NCI-H2196 (cell line): ENCODE data around the gene DYTN.
"Not testable (repeated sequence)": the region's sequence is repeated elsewhere in the genome, so short reads cannot be mapped to it uniquely, and the experiment has no call there.

ENCODE experiments used
- DNase-seq: peaks from one replicate; lab custom pipeline; 2025; ENCODE audit not compliant: unreplicated experiment; lab: John Stamatoyannopoulos, UW

Gene DYTN, protein sequence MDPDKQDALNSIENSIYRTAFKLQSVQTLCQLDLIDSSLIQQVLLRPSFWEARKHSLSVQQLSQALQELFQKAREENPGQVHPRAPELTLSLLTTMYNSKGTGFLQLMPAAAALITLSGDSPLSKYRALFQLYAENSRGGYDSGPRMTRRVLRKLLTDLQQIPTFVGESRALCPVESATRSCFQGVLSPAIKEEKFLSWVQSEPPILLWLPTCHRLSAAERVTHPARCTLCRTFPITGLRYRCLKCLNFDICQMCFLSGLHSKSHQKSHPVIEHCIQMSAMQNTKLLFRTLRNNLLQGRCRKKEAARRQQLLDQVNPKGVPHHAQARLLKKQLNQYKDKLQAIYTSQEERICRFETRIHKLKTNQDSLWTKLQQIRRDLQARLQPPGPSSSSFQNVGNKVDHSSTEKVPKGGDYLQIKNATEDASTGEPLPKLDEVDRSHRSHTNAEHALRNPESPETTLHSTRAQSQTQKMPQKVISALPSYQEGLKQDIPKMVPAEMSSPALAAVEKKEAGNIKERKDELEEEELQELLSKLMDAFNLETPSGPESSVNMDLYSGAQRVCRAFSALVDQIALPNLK

DNA sequence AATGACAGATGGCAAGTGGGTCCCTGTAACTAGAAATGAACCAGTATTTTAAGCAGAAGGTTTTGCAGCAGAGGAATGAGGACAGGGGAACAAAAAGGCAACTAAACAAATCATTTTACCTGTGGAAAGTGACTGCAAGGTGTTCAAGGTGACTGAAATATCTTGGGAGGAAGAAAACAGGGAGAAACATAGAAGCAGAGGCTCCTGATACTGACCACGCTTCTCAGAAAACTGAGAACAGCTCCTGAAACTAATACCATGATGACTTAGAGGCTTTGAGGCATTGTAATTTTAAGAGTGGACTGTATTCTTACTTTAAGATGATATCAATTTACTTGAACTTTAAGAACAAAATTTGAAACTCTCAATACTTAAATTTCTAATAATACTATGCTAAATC is at the start of gene DYTN:
Gene DYTN, minus strand, starts transcription at position 101 of the 400 bp plus-strand sequence. CDS start 117 bp downstream, outside the sequence.
- DNase-seq, result no peak

DNA sequence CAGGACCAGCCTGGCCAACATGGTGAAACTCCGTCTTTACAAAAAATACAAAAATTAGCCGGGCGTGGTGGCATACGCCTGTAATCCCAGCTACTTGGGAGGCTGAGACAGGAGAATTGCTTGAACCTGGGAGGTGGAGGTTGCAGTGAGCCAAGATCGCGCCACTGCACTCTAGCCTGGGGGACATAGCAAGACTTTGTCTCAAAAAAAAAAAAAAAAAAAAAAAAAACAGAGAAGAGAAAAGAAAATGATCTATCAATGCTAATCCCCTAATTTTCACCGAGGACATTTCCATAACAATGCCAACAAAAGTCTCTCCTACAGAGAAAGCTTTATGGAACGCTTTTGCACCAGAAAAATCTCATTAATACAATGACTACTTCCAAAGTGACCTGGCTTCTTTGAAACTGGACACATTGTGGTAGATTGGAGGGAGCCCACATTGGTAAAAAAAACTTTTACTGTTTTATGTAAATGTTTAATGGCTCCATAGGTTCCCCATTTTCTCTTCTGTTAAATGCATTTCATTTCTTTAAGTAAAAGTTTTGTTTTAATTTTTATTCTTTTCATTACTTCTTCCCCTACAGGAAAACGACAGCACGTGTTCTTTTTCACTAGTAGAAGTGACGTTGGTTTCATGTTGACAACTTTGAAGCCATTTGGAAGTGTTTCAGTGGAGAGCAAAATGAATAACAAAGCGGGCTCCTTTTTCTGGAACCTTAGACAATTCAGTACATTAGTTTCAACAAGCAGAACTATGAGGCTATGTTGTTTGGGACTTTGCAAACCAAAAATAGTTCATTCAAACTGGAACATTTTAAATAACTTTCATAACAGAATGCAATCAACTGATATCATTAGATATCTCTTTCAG is 48.1 kb upstream of the DYTN start:
- no peak for DNase-seq

DNA sequence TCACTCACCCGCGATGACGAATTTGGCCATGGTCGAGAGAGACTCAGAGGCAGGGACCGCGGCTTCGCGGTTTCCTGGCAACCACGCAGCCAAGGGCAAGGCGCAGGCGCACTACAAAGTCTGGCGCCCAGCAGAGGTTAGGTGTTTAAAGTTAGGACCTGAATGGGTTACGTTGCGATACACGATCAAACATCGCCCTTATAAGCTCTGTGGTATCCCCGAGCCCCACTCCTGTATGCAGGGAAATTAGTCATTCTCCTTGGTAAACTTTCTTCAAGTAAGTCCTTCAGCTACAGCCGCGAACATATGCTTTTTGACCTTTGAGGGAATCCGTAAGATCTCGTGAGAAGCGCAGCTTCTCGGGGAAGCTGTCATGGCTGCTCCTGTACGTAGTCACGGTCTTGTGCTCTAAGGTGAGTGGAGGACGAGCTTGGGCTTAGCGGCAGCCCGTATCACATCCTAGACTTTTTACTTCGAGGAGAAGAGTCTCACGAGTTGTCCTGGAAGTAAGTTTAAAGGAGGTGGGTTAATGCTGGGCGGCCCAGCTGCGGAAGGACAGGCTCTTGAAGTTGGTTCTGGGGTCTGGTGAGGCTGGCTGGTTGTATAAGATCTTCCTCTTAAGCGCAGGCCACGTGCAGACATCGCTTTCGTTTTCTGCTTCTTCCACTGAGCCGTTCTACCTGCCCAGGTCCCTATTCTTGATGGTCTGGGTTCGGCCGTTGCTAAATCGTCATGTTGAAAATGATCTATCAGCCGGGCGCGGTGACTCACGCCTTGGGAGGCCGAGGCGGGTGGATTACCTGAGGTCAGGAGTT is 47.3 kb upstream of the DYTN start, which contains the start of the genes FASTKD2 and MDH1B:
Gene FASTKD2, plus strand, starts transcription at position 365 of the 815 bp plus-strand sequence. CDS start 1,088 bp downstream, outside the sequence.
Gene MDH1B, minus strand, starts transcription at position 87 of the 815 bp plus-strand sequence. Its CDS starts 57 bp downstream, at position 30.
- peak; percentile 85 for DNase-seq

DNA sequence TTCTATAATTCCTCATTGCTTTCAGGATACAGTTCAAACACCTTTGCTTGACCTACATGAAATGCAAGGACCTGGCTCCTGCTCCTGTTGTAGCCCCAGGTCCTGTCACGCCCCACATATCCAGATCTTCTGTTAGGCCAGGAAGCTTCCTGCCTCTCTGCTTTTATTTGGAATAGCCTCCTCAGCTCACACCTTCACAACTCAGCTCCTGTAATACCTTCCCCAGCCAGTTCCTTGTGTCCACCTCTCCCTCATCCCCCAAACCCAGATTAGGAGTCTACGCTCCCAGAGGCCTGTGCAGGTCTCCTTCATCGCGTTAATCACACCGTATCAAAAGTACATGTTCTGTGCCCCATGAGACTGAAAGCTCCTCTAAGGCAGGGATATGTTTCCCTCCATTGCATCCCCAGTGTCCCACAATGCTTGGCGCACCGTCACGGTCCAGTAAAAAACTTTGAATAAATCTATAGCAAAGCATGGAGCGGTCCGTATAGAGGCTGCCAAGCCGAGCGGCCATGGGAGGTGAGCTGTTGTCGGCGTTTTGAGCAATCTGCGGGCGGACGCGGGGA is 46.6 kb upstream of the DYTN start:
- no peak for DNase-seq

DNA sequence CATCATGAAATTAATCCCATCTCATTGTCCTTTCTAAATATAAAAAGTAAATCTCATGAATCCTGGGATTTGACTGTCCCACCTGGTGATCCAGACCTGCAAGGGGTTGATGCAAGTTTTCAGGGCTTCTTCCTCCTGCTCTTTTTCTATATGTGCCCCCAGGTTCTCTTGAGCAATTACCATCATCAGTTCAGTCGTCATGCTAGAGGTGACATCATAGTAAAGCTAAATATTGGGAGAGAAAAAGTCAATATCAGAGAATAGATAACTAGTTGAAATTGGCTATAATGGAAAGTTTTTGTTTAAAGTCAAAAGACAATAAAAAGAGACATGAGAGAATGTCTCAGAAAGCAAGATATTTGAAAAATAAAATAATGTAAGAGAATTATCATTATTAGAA is 38.6 kb upstream of the DYTN start:
- DNase-seq, result no peak

DNA sequence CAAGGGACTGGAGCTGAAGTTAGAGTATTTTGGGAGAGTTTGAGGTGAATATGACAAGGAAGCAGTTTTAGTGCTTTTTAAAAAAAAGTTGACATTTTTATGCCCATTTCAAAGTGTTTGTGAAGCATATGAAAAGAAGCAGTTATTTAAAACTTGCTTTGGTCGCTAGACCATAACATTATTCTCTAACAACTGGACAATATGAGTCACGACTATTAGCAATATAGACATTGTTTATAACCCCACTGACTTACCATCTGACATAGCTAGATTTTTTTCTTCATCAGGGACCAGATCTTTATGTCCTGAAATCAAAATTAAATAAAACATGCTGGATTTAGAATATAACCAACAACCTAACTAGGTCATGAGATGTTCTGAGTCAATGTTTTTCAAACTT is 22.6 kb upstream of the DYTN start:
- no peak for DNase-seq

DNA sequence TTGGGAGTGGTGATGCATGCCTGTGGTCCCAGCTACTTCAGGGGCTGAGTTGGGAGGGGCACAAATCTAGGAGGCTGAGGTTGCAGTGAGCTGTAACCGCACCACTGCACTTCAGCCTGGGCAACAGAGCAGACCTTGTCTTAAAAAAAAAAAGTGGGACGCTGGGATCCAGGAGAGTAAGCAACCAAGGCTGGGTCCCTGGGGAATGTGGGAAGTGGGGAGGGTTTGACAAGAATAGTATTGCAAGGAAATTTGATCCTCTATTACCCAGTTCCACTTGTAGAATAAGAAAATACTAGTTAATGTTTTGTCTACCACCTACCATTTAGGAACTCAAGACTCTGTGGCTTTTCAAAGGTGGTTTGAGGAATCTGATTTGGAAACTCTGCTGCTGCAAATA is 21.1 kb upstream of the DYTN start:
- DNase-seq, result no peak

DNA sequence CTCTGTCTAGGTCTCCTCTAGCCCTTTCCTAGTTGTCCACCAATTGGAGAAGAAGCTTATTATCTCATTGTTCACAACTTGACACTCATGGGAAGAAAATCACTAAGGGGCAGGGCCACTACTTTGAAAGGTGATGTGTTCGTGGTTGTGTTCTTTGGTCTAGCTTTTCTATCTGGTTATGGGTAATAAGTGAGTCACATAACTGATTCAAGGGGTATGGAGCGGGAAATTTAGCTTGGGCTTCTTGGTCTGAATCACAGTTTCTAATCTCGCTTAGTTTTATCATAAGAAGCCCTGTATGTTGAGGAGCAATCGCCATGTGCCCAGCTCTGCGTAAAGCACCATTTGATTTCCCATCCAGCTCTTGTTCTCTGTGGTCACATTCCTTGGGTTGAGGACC is 18.7 kb upstream of the DYTN start:
- DNase-seq, result no peak

DNA sequence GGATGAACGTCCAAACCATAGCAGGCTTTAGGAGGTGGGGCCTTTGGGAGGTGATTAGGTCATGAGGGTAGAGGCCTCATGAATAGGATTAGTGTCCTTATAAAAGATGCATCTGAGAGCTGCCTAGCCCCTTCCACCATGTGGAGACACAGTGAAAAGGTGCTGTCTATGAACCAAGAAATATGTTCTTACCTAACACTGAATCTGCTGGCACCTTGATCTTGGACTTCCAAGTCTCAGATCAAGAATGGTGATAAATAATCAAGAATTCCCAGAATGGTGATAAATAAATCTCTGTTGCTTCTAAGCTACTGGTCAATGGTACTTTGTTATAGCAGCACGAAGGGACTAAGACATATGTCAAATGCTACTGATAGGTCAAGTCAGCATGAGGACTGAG is 15.1 kb upstream of the DYTN start:
- no peak for DNase-seq

DNA sequence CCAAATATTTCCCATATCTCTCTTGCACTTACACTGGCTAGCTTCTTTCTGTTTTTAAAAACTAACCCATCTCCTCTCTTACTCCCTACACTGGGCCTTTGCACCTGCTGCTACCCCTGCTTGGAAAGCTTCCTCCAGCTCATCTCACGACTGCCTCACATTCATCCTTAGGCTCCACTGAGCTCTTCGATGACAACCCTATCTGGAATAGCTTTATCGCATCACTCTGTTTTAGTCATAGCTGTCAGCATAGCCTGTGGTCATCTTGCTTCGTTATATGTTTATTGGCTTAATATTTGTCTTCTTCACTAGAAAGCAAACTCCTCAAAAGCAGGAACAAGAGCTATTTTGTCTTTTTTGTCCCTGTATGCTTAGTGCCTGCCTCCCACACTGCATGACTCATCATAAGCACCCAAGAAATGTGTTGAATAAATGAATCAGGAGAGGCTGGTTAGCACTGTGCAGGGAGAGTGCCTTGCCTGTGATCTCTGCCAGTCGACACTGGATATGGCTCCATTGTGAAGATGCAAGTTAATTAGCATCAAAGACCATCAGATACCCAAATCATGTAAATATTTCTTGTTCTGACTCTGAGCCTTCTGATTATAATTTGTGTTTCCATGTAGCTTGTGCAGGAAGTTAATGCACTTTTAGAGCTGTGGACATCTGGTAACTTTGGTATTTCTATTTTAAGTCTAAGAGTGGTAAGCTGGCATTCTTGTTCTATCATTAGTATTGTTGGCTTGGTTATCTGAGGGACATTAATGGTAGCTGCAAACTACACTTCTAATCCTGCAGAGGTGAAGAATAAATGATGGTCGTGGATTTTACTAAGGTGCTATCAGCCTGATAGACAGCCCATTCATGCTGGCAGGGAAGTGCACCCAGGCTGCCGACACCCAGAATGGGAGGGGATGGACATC is 10.3 kb upstream of the DYTN start:
- no peak for DNase-seq

DNA sequence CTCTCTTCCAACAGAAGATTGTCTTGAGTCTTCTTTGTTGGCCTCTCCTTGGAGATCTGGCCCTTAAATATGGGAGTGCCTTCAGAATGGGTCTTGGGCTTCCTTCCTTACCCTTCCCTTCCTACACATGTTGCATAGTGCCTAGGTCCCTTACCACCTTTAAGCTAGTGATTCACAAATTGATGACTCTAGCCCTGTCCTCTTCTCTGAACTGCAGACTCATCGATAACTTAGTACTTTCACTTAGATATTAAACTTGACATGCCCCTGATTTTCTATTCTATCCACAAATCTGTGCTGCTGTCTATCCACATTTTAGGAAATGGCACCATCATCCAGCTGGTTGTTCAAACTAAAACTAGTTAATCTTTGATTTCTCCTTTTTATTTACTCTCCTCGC is 9.1 kb upstream of the DYTN start:
- no peak for DNase-seq

DNA sequence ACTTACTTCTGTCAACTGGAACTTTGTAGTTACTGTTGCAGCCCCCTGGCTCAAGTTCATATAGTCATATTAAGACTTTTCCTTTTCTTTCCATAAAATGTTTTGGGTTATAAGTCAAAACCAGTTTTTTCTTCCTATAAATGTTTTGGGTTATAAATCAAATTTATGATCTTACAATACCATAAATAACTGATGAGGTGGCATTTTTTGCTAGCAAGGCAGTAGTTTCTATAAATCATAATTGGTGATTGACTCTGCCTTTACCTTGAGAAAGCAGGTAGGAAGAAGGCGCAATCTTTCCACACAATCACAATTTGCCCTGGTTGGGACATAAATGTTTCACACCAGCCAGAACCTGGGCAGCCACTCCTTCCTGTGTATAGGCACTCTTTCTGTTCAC is 5.1 kb upstream of the DYTN start:
- no peak for DNase-seq

DNA sequence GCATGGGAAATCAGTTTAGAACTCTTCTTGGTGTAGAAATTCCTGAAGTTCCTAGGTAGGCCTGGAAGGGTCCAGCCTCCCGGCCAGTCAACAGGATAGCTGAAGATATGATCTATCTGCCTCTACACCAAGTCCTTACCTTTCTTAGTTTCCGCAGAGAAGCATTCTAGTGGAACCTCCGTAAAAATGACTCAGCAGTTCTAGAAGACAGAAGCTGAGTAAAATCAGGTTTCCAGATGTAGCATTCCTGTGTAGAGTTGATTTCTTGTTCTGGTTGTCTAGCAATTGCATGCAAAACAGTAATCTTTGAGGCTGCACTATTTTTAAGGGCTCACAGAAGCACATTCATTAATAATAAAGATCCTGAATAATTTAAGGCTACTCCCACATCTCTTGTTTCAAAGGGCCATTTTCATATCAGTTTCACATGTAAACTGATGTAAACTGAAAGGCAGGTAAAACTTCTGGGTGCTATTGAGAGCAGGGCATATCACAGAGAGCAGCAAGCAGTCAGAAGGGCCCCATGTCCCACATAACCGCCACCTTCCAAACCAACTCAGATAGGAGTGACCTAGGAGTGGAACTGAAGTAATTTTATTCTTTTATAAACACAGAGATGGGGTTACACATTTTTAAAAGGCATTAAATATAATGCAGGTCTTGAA is 3.2 kb upstream of the DYTN start:
- no peak for DNase-seq

DNA sequence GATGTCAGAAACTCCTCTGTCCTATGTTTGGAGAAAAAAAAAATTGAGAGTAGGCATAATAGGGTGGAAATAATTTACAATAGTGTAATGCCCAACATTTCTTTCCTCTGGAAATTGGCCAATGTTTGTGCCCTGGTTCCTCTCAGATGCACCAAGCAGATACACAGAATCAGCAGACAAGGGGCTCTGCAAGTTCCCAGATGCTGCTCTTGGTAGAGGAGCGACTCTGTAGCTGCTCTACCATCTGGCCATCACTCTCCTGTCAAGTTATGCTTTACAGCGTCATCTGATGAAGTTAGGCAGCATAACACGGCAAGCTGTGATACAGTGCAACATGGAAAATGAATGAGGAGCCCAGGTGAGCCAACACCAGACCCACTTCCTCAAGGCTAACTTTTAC is 1.6 kb downstream of the DYTN start:
- no peak for DNase-seq

DNA sequence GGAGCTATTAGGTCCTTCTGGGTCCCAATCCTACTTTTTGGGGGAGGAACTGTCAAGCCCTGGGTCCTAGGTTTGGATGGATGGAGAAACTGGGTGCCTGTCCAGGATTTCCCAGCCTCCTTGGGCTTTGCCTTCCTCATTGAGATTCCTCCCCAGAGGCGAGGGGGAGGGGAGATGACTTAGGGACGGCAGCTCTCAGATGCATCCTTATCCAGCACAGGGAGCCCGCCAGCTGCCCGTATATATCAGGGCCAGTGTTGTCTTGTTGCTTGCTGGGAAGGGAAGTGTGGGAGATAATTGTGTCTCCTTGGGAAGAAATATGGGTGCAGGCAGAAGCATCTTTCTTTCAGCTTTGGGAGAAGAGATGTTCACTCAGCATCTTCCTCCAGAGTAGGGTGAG is 3.0 kb downstream of the DYTN start:
- DNase-seq, result not testable (repeated sequence)

DNA sequence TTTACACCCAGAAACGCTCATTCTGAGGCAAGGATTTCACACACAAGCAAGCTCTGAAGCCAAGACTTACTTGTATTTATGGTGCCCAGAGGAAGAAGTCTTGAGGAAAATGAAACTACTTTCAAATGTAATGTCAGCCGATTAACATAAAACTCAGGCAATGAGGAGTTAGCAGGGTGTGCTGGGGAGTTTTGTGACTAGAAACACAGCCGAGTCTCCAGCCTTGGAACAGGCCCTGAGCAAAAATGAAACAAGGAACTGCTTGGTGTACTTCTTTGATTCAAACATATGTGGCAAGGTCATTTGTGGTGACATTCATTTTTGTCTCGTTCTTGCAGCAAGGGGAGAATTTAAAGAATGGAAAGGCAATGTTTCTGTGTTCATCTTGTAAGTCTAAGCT is 4.5 kb downstream of the DYTN start:
- DNase-seq, result no peak

DNA sequence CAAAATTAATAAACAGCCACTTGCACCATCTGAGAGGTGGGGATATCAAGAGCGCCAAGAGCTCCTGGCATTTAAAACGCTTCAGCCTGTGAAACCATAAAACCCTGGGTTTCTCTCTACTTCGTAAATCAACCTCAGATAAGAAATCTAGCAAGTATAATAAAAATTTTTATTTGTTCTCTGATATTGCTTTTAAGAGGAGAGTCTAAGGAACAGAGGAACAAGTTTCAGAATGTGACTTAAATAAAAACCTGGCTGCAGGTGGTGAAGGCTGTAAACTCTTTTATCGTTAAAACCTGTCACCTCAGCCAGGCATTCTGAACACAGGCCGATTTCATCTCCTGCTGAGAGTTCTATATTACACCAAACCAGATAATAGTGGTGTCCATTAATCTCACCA is 9.9 kb downstream of the DYTN start:
- no peak for DNase-seq

DNA sequence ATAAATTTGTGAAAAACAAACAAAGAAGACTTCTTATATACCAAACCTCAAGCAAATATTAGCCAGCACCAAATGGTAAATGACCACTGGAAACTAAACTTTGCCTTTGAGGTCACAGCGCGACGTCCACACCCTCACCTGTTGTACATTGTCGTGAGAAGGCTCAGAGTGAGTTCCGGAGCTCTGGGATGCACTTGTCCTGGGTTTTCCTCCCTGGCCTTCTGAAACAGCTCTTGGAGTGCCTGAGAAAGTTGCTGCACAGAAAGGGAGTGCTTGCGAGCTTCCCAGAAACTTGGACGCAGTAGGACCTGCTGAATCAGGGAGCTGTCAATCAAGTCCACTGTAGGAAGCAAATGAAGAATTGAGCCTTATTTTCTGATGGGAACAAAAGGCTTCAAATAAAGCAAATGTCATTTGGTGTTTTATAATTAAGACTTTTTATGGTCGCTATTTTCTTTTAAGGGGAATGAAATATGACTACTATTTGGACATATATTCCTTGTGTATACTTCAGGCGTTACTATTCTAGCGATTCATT is 11.0 kb downstream of the DYTN start:
- DNase-seq, result no peak
